C4-2B (cell line): ENCODE results near the gene FCER2.

ENCODE experiments used
- CTCF ChIP-seq: fragments of 450-650 bp; conservative IDR thresholded peaks from 2 replicates; pipeline ENCODE4 v1.5.1; 2017; ENCODE audit warnings: mild to moderate bottlenecking
- ZFX ChIP-seq: fragments of 450-650 bp; IDR thresholded peaks from 2 replicates; pipeline ENCODE4 v1.6.1; 2017

GRCh38 chr19:7648265-7649014 is 53.5 kb downstream of the FCER2 start:
- TF ChIP-seq CTCF, result no peak
- no peak for TF ChIP-seq ZFX
